Measurements from ENCODE around the gene AKAP13.
"Not testable (repeated sequence)": the region's sequence is repeated elsewhere in the genome, so short reads cannot be mapped to it uniquely, and the experiment has no call there.

The AKAP13 gene

GRCh38 chr15:85793641-85794597 lies 413.5 kb downstream of the AKAP13 start:
- DNase-seq (peak; percentile 47), ATAC-seq (peak; percentile 28)

GRCh38 chr15:85794598-85795336 lies 414.4 kb downstream of the AKAP13 start, which contains the start of gene KLHL25:
KLHL25 (minus strand) TSS chr15:85794925; CDS start chr15:85769810, 25,115 bp downstream.
- DNase-seq: peak; percentile 90
- ATAC-seq: peak; percentile 96

GRCh38 chr15:85795337-85796305 lies 415.2 kb downstream of the AKAP13 start:
- no peak for ATAC-seq

GRCh38 chr15:85796371-85796770 lies 416.0 kb downstream of the AKAP13 start:
- DNase-seq, ATAC-seq: not testable (repeated sequence)

More at GRCh38 chr15:85795337-85796305, 415.2 kb downstream of the AKAP13 start:
- no peak for DNase-seq
